22Rv1 (cell line): ENCODE measurements around the gene CLSTN2.

Experiments
- H3K27ac ChIP-seq: fragments of 450-650 bp; 2 replicates; pipeline ENCODE4 v1.5.1; 2017
- CTCF ChIP-seq: fragments of 450-650 bp; IDR thresholded peaks from 2 replicates; pipeline ENCODE4 v1.5.1; 2017; ENCODE audit warnings: mild to moderate bottlenecking
- ZFX ChIP-seq: fragments of 450-650 bp; IDR thresholded peaks from 2 replicates; pipeline ENCODE4 v1.6.1; 2017; ENCODE audit warnings: antibody characterized with exemption, borderline replicate concordance

The CLSTN2 gene

GRCh38 chr3:140185375-140185774 lies 250.4 kb downstream of the CLSTN2 start:
- no peak overlapping the region for H3K27ac ChIP-seq
- TF ChIP-seq ZFX = no peak
- no peak for TF ChIP-seq CTCF

GRCh38 chr3:140186421-140186920 lies 251.5 kb downstream of the CLSTN2 start:
- TF ChIP-seq ZFX (no peak), CTCF (no peak)
- no peak overlapping the region for H3K27ac ChIP-seq

GRCh38 chr3:140187028-140187427 lies 252.0 kb downstream of the CLSTN2 start:
- no peak for TF ChIP-seq ZFX
- no peak for TF ChIP-seq CTCF
- no peak overlapping the region for H3K27ac ChIP-seq

- TF ChIP-seq ZFX (no peak), CTCF (no peak)
- H3K27ac ChIP-seq = no peak overlapping the region
These were observed 252.8 kb downstream of the CLSTN2 start for GRCh38 chr3:140187656-140188221.

GRCh38 chr3:140188285-140188684 lies 253.3 kb downstream of the CLSTN2 start:
- no peak overlapping the region for H3K27ac ChIP-seq
- TF ChIP-seq ZFX = no peak
- TF ChIP-seq CTCF = no peak

GRCh38 chr3:140189267-140189666 lies 254.3 kb downstream of the CLSTN2 start:
- no peak for TF ChIP-seq ZFX
- no peak for TF ChIP-seq CTCF
- no peak overlapping the region for H3K27ac ChIP-seq

- H3K27ac ChIP-seq = no peak overlapping the region
- TF ChIP-seq CTCF (no peak), ZFX (no peak)
These were observed 255.0 kb downstream of the CLSTN2 start for GRCh38 chr3:140189976-140190375.
